HepG2 (cell line): ENCODE results near the gene SLC2A5. TPM values are rescaled to one million over a fixed set of nuclear protein-coding genes. Genes with fewer than 3 reads are reported as not detected.

Experiments
- CBX5 ChIP-seq: sonication (generic); formaldehyde crosslinking; IDR thresholded peaks from 2 replicates; pipeline ENCODE4 v1.4.0; 2020; ENCODE audit warnings: missing genetic modification reagents, borderline replicate concordance
- RFXANK ChIP-seq: IDR thresholded peaks from 2 replicates; pipeline ENCODE4 v1.6.1; 2016
- RXRA ChIP-seq: sonication (generic); formaldehyde crosslinking; IDR thresholded peaks from 2 replicates; pipeline ENCODE4 v1.5.1; 2020; ENCODE audit warnings: missing genetic modification reagents
- SOX13 ChIP-seq, 3 experiments: fragments of 450-650 bp in 1 of 3; sonication (generic) in 1 of 3; formaldehyde crosslinking in 1 of 3; IDR thresholded peaks in 2 of 3; conservative IDR thresholded peaks in 1 of 3; 2 replicates each; pipeline versions ENCODE4 v1.5.0 to v1.6.1; 2016 to 2020; ENCODE audit warnings: antibody characterized with exemption in 1 of 3, mild to moderate bottlenecking in 1 of 3, missing compliant biosample characterization in 1 of 3, missing genetic modification reagents in 1 of 3, moderate library complexity in 1 of 3
- ZBTB40 ChIP-seq, 2 experiments: fragments of 450-650 bp in 1 of 2; sonication (generic) in 1 of 2; formaldehyde crosslinking in 1 of 2; IDR thresholded peaks; 2 replicates each; pipeline versions ENCODE4 v1.6.1 to v1.8.0; 2016 to 2022; ENCODE audit warnings: antibody characterized with exemption in 1 of 2, mild to moderate bottlenecking in 1 of 2, missing genetic modification reagents in 1 of 2
- ZNF512 ChIP-seq: sonication (generic); formaldehyde crosslinking; IDR thresholded peaks from 2 replicates; pipeline ENCODE4 v1.4.0; 2020; ENCODE audit warnings: mild to moderate bottlenecking, missing genetic modification reagents
- ZNF646 ChIP-seq: sonication (generic); formaldehyde crosslinking; IDR thresholded peaks from 2 replicates; pipeline ENCODE4 v1.9.0; 2021; ENCODE audit warnings: mild to moderate bottlenecking, missing genetic modification reagents
- ZNF75D ChIP-seq: sonication (generic); formaldehyde crosslinking; IDR thresholded peaks from 2 replicates; pipeline ENCODE4 v1.8.1; 2023; ENCODE audit warnings: missing genetic modification reagents, mild to moderate bottlenecking, borderline replicate concordance
- polyA plus RNA-seq, 8 experiments: library from polyadenylated mRNA; depleted of rRNA in 3 of 8; stranded (reverse) in 7 of 8; unstranded in 1 of 8; fragments of >200 nt; fragmentation: Illumina TruSeq in 4 of 8; extraction: Trizol in 4 of 8; gene quantifications; 2 replicates each; pipeline versions ENCODE4 v1.2.1 to v1.2.3, GENCODE V29; 2011 to 2016; ENCODE audit warnings: low read depth in 4 of 8, missing spikeins in 1 of 8, mixed read lengths in 1 of 8; ENCODE audit not compliant: insufficient read depth in 1 of 8
- total RNA-seq, 5 experiments: library from RNA; depleted of rRNA; stranded (reverse); fragments of >200 nt; fragmentation: Illumina TruSeq; extraction: Trizol; gene quantifications; 2 replicates each; pipeline ENCODE4 v1.2.3, GENCODE V29; 2016; ENCODE audit warnings: low read depth in 1 of 5

The SLC2A5 gene
- total and polyA plus RNA-seq, 2 of the 13 experiments (the other 11 are each of a cell fraction or from before 2014, with no cell fraction given), result 0.04 to 0.54 TPM

- TF ChIP-seq SOX13 (IDR thresholded peaks at IDR 0.05) (no peak), SOX13 (CRISPR knock-in tag; conservative IDR thresholded peaks at IDR 0.05 in 1 of 2, IDR thresholded peaks at IDR 0.05 in 1 of 2) (0 out of 4 replicates have a peak, but pooled peaks of 1 of the 2 experiments have one; percentile 5), ZNF75D (CRISPR knock-in tag) (no peak), CBX5 (no peak), RFXANK (no peak), ZBTB40 (IDR thresholded peaks at IDR 0.05) (no peak), ZBTB40 (CRISPR knock-in tag; IDR thresholded peaks at IDR 0.05) (peak; percentile 72), RXRA (no peak), ZNF512 (CRISPR knock-in tag) (no peak), ZNF646 (CRISPR knock-in tag) (no peak)
Measured at GRCh38 chr1:9066945-9067807, 2.3 kb downstream of the SLC2A5 start (continued).
